Measurements from ENCODE around the gene ARIH2.
"Not testable (repeated sequence)": the region's sequence is repeated elsewhere in the genome, so short reads cannot be mapped to it uniquely, and the experiment has no call there.

Gene ARIH2

GRCh38 chr3:48918388-48919214, at the start of gene ARIH2:
TSS of gene ARIH2 (plus strand) at chr3:48918842. CDS start at chr3:48927559, 8,717 bp downstream.
- peak; percentile 57 for DNase-seq

- DNase-seq, result no peak
These were observed 41.0 kb upstream of the ARIH2 start for GRCh38 chr3:48877671-48878070.

- no peak for DNase-seq
These were observed 39.2 kb upstream of the ARIH2 start for GRCh38 chr3:48879307-48879993.

- DNase-seq, result no peak
These were observed 38.7 kb upstream of the ARIH2 start for GRCh38 chr3:48879994-48880377.

DNA sequence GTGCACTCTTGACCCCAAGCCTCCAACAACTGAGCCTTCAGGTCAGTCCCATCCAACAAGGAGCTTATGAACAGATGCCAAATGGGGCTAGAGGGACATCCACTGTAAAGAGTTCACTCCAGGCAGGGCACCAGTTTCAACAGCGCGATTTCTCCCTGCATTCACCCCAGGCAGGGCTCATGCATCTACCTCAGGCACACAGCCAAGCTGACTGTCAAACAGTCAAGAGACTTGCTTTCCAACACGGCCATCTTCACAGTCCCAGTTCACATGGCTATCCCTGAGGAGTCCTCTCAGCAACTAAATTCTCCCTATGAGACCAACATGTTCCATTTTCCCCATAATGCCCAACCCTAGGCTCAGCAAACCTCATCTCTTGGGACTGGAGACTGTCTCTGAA, 37.6 kb upstream of the ARIH2 start:
- no peak for DNase-seq

DNA sequence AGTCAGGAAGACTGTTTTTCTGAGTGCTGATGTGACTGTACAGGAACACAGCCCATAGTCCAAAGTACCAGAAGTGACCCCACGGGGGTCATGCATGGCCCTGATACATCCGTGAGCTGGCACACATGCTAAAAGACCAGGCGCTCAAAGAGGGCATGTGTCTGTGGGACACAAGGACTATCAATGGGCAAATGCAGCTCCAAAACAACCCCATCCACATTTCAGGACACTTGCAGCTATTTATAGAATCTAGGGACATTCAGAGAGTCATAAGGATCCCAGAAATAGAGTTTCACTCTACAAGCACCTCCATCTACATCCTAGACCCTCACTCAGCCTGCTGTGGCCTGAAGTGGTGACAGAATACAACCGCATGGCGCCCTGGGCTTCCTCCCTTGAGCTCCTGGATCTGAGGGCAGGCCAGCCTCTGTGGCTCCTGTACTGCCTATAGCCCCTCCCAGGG, 37.0 kb upstream of the ARIH2 start:
- no peak for DNase-seq

DNA sequence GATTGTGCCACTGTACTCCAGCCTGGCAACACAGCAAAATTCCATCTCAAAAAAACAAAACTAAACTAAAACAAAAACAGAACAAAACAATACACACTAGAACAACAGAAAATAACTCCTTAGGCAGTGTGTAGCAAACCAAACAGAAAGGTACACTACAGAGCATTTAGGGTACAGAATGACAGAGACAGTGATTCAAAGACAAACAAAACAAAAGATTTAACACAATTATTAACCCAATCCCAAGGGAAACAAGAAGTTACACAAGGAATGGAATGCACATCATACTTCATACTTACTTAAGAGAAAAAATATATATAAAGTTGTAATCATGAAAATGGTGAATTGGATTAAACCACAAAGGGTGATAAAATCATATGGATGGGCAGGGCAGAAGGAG, 32.9 kb upstream of the ARIH2 start:
- no peak for DNase-seq

DNA sequence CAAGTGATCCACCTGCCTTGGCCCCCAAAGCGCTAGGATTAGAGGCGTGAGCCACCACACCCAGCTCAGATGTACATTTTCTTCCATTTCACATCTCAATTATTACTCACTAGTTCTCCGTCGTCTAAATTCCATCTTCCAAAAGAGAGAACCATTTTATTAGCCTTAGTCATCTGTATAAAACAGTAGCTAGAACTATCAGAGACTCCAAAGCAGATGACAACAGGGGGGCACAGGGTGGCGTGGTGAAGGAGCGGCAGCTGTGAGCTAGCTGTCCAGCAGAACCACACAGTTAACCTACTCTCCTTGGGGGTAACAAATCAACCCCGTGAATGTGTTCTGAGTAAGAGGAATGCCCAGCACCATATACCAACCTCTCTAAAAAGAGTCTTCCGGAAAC, 27.0 kb upstream of the ARIH2 start:
- no peak for DNase-seq

- no peak for DNase-seq
These were observed 24.1 kb upstream of the ARIH2 start for GRCh38 chr3:48894516-48894915.

GRCh38 chr3:48896936-48897335, 21.7 kb upstream of the ARIH2 start:
- DNase-seq, result no peak

- DNase-seq, result no peak
These were observed 20.9 kb upstream of the ARIH2 start for GRCh38 chr3:48897460-48898376.

DNA sequence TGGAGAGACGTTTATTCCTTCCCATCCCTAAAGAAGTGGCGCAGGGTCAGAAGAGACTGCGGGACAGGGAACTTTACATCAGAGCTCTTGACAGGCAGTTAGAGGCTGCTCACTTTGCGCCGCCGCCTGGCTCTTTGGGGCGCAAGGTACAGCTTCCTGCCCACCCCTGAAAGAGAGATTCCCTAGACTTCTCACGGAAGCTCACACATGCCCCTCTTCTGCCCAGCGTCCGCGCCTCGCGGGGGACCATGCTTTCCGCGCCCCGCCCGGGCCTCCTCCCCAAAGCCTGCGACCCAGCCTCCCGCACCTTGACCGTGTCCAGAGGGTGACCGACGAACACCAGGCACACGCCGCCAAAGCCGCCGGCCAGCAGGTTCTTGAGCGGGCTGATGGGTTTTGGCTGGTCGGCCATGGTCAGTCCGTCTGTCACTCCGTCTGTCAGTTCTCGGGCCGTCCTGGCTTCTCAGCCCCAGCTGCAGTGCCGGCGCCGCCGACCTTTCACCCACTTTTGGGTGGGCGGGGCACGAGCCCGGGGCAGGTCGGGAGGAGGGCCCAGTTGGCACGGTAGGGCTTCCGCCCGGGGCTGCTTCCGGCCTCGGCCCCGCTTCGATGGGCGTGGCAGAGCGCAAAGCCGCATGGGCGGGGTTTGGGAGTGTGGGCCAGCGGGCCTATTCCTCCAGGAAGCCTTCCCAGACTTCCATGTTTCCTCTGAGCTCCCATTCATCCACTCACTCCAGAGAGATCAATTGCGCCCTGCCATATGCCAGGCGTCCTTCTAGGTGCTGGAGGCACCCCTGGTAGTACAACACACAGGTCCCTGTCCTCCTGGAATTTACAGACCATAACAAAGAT, 20.0 kb upstream of the ARIH2 start, which contains the start of gene SLC25A20:
Gene SLC25A20, minus strand, starts transcription at position 500 of the 852 bp plus-strand sequence. Its CDS starts 88 bp downstream, at position 412.
- DNase-seq, result peak; percentile 22

- DNase-seq, result no peak
These were observed 19.4 kb upstream of the ARIH2 start for GRCh38 chr3:48899273-48899672.

DNA sequence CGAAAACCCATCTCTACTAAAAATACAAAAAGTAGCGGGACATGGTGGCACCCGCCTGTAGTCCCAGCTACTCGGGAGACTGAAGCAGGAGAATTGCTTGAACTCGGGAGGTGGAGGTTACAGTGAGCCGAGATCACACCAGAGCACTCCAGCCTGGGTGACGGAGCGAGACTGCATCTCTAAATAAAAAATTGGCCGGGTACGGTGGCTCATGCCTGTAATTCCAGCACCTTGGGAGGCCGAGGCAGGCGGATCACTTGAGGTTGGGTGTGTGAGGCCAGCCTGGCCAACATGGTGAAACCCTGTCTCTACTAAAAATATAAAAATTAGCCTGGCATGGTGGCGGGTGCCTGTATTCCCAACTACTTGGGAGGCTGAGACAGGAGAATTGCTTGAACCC, 11.6 kb upstream of the ARIH2 start:
- DNase-seq, result not testable (repeated sequence)

DNA sequence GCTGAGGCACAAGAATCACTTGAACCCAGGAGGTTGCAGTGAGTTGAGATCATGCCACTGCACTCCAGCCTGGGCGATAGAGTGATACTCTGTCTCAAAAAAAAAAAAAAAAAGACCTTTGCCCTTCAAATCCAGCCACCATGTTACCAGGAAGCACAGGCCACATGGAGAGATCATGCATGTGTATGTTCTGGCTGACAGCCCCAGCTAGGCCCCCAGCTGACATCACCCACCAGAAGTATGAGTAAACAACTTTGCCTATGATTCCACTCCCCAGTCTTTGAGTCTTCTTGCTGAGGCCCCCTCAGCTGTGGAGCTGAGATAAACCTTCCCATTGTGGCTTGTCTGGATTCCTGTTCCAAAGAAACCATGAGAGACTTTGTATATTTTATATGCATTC, 3.3 kb upstream of the ARIH2 start:
- no peak for DNase-seq

- no peak for DNase-seq
These were observed 835 bp downstream of the ARIH2 start for GRCh38 chr3:48919215-48920138.

- DNase-seq, result no peak
These were observed 8.1 kb downstream of the ARIH2 start for GRCh38 chr3:48926425-48927392.

- no peak for DNase-seq
These were observed 9.3 kb downstream of the ARIH2 start for GRCh38 chr3:48927928-48928327.

GRCh38 chr3:48928679-48929078, 10.0 kb downstream of the ARIH2 start:
- no peak for DNase-seq

All from cortex of kidney (tissue), 1 donor.